ENCODE data around the gene IL22RA2.

IL22RA2 gene

GRCh38 chr6:137177611-137178010 is 4.2 kb upstream of the IL22RA2 start:
- H3K36me3 ChIP-seq (ENCODE audit: control insufficient read depth in 2 of 2, insufficient read depth in 1 of 2, low read length in 2 of 2): no peaks in the 10 kb centered on the region
- H3K4me3 ChIP-seq (ENCODE audit: low read depth, low read length): no peak overlapping the region
- POLR2A ChIA-PET: no interaction called here
- H3K4me1 ChIP-seq (ENCODE audit: control insufficient read depth, insufficient read depth, low read length): no peaks in the 10 kb centered on the region
- no peak overlapping the region for H3K27ac ChIP-seq (ENCODE audit: extremely low read depth, low read depth, low read length)
- H3K9me3 ChIP-seq (ENCODE audit: control insufficient read depth, insufficient read depth, low read depth, low read length): no peaks in the 10 kb centered on the region
- TF ChIP-seq ZSCAN23 (tag by site-specific recombination; IDR thresholded peaks at IDR 0.05): no peak
- CTCF ChIA-PET: interaction anchor here (0.6 to 1.4 kb wide), 4 partner anchors 11 to 101 kb away, joined by 3 to 5 read pairs (median 4); no protein-coding TSS in a partner anchor

GRCh38 chr6:137176729-137177128 is 3.3 kb upstream of the IL22RA2 start:
- POLR2A ChIA-PET: no interaction called here
- H3K27ac ChIP-seq (ENCODE audit: extremely low read depth, low read depth, low read length): no peak overlapping the region
- no peaks in the 10 kb centered on the region for H3K36me3 ChIP-seq (ENCODE audit: control insufficient read depth in 2 of 2, insufficient read depth in 1 of 2, low read length in 2 of 2)
- no peak for TF ChIP-seq ZNF121 (tag by site-specific recombination; IDR thresholded peaks at IDR 0.05)
- TF ChIP-seq ZBTB8A (tag by site-specific recombination; IDR thresholded peaks at IDR 0.05): no peak
- TF ChIP-seq ZFP37 (tag by site-specific recombination; IDR thresholded peaks at IDR 0.05): no peak
- TF ChIP-seq SALL2 (tag by site-specific recombination; IDR thresholded peaks at IDR 0.05; ENCODE audit: borderline replicate concordance): no peak
- no peak for TF ChIP-seq ZBTB48 (tag by site-specific recombination; IDR thresholded peaks at IDR 0.05)
- no peak for TF ChIP-seq ZNF324 (tag by site-specific recombination; IDR thresholded peaks at IDR 0.05)
- TF ChIP-seq ZNF704 (tag by site-specific recombination; IDR thresholded peaks at IDR 0.05): no peak
- no peak for TF ChIP-seq ZNF426 (tag by site-specific recombination; IDR thresholded peaks at IDR 0.05)
- TF ChIP-seq REPIN1 (tag by site-specific recombination; IDR thresholded peaks at IDR 0.05; ENCODE audit: low read depth): no peak
- H3K4me3 ChIP-seq (ENCODE audit: low read depth, low read length): no peak overlapping the region
- no peaks in the 10 kb centered on the region for H3K9me3 ChIP-seq (ENCODE audit: control insufficient read depth, insufficient read depth, low read depth, low read length)
- H3K4me1 ChIP-seq (ENCODE audit: control insufficient read depth, insufficient read depth, low read length): no peaks in the 10 kb centered on the region
- CTCF ChIA-PET: interaction anchor here (1.4 kb wide), 1 partner anchor 10 kb away, joined by 5 read pairs; no protein-coding TSS in a partner anchor

GRCh38 chr6:137175868-137176245 is 2.4 kb upstream of the IL22RA2 start:
- POLR2A ChIA-PET: no interaction called here
- no peaks in the 10 kb centered on the region for H3K36me3 ChIP-seq (ENCODE audit: control insufficient read depth in 2 of 2, insufficient read depth in 1 of 2, low read length in 2 of 2)
- CTCF ChIA-PET: no interaction called here
- TF ChIP-seq ZNF621 (tag by site-specific recombination; IDR thresholded peaks at IDR 0.05) (no peak), INSM2 (tag by site-specific recombination; IDR thresholded peaks at IDR 0.05) (no peak), ZNF473 (tag by site-specific recombination; IDR thresholded peaks at IDR 0.05) (no peak), ZBTB10 (tag by site-specific recombination; IDR thresholded peaks at IDR 0.05) (no peak), ZNF280D (tag by site-specific recombination; IDR thresholded peaks at IDR 0.05) (no peak), ZXDB (tag by site-specific recombination; IDR thresholded peaks at IDR 0.05) (no peak), ZNF138 (tag by site-specific recombination; IDR thresholded peaks at IDR 0.05; ENCODE audit: borderline replicate concordance) (no peak), ZBTB48 (tag by site-specific recombination; IDR thresholded peaks at IDR 0.05) (no peak), ZNF433 (tag by site-specific recombination; IDR thresholded peaks at IDR 0.05; ENCODE audit: low read depth) (no peak), PRDM10 (tag by site-specific recombination; IDR thresholded peaks at IDR 0.05) (no peak), ZNF324 (tag by site-specific recombination; IDR thresholded peaks at IDR 0.05) (no peak), KLF9 (tag by site-specific recombination; IDR thresholded peaks at IDR 0.05; ENCODE audit: low read depth) (no peak)

More at GRCh38 chr6:137175868-137176245, 2.4 kb upstream of the IL22RA2 start:
- H3K4me1 ChIP-seq (ENCODE audit: control insufficient read depth, insufficient read depth, low read length): no peaks in the 10 kb centered on the region
- H3K27ac ChIP-seq (ENCODE audit: extremely low read depth, low read depth, low read length): no peak overlapping the region
- no peak overlapping the region for H3K4me3 ChIP-seq (ENCODE audit: low read depth, low read length)
- no peaks in the 10 kb centered on the region for H3K9me3 ChIP-seq (ENCODE audit: control insufficient read depth, insufficient read depth, low read depth, low read length)
